ENCODE results near the gene PLCB1.

The PLCB1 gene

GRCh38 chr20:8196096-8196495 lies 64.0 kb downstream of the PLCB1 start:
- Histone ChIP-seq H3K4me3 (no peak overlapping the region), H3K27ac (no peak overlapping the region)

DNA sequence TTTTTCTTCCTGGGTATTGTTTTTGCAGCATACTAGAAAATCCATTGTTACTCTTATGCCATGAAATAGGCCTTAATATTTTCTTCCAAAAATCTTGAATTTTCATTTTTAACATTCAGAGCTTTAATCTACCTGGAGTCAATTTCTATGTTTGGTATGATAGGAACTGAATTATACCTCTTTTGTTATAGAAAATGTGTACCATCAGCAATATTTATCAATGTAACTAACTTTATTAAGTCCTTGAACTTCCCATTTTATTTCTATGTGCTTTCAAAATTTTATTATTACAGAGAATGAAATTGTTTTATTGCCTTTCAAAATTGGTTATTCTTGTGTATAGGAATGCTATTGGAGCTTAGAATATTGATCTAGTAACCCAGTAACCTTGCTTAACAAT lies 68.2 kb downstream of the PLCB1 start:
- Histone ChIP-seq H3K27ac (no peak overlapping the region), H3K4me3 (no peak overlapping the region)

GRCh38 chr20:8203366-8203765 lies 71.3 kb downstream of the PLCB1 start:
- Histone ChIP-seq H3K27ac (no peak overlapping the region), H3K4me3 (no peak overlapping the region)

GRCh38 chr20:8205996-8206395 lies 73.9 kb downstream of the PLCB1 start:
- no peak overlapping the region for H3K27ac ChIP-seq
- no peak overlapping the region for H3K4me3 ChIP-seq

DNA sequence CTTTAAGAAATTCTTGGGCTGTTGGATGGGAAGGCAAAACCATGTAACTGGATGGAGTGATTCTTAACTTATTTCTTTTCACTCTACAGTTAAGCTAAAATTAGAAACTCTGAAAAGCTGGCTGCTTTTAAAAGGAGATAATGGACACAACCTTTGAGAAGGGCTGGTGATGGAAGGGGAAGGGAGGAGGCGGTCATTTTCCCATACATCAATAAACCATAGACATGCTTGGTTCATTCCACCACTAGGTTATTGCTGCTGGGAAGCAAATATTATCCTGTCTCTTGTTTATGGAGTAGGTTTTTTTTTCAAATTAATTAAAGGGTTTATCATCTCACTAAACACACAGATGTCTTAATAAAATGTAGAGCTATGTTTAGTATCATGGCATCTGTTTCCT lies 76.2 kb downstream of the PLCB1 start:
- H3K4me3 ChIP-seq: no peak overlapping the region
- H3K27ac ChIP-seq: no peak overlapping the region

DNA sequence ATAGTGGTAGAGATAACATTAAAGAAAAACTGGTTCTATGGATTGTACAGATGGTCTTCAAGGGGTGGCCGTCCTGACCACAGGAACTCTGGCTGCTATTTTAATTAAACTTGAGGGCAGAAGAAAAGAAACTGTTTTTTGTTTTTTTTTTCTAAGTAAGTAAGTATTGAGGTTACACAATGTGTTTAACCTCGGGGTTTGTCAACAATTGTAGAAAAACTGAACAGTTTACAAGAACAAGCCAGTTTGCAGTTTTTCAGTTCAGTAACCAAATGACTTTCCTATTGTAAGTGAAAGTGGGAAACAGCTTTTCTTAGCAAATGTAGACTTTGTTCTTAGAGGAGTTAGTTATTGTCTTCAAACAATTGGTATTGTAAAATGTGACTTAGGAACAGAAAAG lies 77.0 kb downstream of the PLCB1 start:
- no peak overlapping the region for H3K4me3 ChIP-seq
- no peak overlapping the region for H3K27ac ChIP-seq

- Histone ChIP-seq H3K4me3 (no peak overlapping the region), H3K27ac (no peak overlapping the region)
These were observed 78.7 kb downstream of the PLCB1 start for GRCh38 chr20:8210749-8211148.

DNA sequence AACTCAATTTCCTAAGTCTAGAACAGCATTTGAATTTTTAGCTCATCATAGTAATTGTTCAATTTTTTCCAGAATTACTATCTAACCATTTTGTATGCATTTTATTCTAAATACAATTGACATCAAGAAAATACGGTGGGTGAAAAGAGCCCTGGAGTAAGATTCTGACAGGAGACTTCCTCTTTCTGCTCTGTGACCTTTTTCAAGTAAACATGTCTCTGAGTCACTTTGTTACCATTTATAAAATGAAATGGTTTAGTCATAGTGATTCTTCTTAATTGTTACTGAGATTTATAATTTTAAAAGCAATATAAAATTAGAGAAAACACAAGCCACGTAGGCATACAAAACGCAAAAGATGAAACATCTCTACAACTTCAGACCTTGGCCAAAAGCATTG lies 80.2 kb downstream of the PLCB1 start:
- Histone ChIP-seq H3K27ac (no peak overlapping the region), H3K4me3 (no peak overlapping the region)

- H3K4me3 ChIP-seq: no peak overlapping the region
- peak overlapping the region in 2 of 21 experiments; percentile 10 to 16 for H3K27ac ChIP-seq
These were observed 81.2 kb downstream of the PLCB1 start for GRCh38 chr20:8213270-8213669.

DNA sequence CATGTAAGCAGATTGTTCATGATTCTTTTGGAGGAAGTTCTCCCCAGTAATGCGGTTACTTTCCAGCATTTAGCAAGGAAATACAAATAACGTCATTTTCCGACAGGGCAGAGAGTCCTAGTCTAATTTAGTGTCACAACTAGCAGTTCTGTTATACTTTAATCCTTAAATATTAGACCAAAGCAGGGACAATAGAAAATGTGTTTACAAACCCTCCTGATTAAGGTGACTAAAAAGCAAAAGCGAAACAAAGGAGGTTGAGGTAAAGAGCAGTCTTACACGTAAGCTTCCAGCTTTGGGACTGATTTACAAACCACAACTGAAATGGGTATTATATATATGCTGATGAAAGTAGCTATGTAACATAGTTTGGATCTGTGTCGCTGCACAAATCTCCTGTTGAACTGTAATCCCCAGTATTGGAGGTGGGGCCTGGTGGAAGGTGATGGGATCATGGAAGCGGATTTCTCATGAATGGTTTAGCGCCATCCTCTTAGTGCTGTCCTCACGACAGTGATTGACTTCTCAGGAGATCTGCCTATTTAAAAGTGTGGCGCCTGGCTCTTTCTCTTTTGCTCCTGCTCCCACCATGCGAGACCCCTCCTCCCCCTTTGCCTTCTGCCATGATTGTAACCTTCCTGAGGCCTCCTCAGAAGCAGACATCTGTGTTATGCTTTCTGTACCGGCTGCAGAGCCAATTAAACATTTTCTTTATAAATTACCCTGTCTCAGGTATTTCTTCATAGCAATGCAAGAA lies 81.9 kb downstream of the PLCB1 start:
- Histone ChIP-seq H3K4me3 (no peak overlapping the region), H3K27ac (peak overlapping the region in 4 of 21 experiments; percentile 1 to 51 (median 23))

- H3K27ac ChIP-seq: no peak overlapping the region
- H3K4me3 ChIP-seq: no peak overlapping the region
These were observed 83.3 kb downstream of the PLCB1 start for GRCh38 chr20:8215361-8215781.

- Histone ChIP-seq H3K4me3 (no peak overlapping the region), H3K27ac (no peak overlapping the region)
These were observed 84.5 kb downstream of the PLCB1 start for GRCh38 chr20:8216375-8217200.

- H3K4me3 ChIP-seq: no peak overlapping the region
- H3K27ac ChIP-seq: no peak overlapping the region
These were observed 86.8 kb downstream of the PLCB1 start for GRCh38 chr20:8218861-8219260.

DNA sequence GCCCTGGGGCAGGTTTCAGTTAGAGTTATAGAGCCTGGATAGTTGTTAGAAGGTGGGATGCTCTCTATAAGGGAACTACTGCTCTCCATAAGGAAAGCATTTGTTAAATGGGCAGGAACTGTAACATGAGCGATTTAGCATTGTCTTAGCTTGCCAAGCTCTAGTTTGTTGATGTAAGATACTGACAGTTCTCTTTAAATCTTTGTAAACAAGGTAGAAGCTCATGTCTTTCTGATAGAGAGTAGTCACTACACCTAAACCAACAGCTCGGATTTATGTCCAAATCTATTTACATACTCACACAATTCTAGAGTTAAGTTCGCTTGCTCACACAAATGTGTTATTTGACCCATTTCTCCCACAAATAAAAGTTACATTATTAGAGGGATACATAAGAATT lies 87.3 kb downstream of the PLCB1 start:
- Histone ChIP-seq H3K4me3 (no peak overlapping the region), H3K27ac (no peak overlapping the region)

DNA sequence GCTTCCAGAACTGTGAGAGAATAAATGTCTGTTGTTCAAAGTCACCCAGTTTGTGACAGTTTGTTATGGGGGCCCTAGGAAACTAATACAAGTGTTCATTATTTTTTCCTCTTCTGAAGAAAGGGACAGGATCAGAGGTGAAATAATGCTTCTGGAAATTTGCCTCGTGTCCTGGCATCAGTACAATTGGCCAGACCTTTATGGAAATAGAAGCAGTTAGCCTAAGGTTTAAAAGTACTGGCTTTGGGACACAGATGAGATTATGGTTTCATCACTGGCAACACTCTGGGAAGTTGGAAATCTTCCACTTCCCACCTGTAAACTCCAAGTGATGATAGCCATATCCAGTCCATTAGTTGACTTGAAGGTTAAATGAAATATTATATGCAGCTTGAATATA lies 88.7 kb downstream of the PLCB1 start:
- no peak overlapping the region for H3K27ac ChIP-seq

DNA sequence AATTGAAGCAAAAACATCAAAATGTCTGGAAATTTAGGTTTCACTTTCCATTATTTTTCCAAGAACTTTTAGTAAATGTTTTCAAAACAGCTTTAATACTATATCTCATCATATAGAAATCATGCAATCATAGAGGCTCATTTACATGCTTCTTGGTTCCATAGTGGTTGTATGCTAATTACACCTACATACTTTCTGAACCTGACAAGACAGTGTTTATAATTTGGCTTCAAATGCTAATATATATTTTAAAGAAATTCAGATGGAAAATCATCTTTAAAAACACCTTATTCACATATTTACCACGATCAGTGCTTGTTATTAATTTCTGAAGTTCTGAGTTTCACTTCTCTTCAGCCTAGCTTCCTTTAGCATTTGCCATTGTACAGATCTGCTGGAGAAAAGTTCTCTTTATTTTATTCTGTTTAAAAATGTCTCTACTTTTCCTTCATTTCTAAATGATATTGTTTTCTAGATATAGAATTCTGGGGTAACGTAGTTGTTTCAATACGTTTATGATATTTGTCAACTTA lies 89.9 kb downstream of the PLCB1 start:
- Histone ChIP-seq H3K4me3 (no peak overlapping the region), H3K27ac (no peak overlapping the region)

More for the DNA sequence above, 88.7 kb downstream of the PLCB1 start:
- H3K4me3 ChIP-seq: no peak overlapping the region

DNA sequence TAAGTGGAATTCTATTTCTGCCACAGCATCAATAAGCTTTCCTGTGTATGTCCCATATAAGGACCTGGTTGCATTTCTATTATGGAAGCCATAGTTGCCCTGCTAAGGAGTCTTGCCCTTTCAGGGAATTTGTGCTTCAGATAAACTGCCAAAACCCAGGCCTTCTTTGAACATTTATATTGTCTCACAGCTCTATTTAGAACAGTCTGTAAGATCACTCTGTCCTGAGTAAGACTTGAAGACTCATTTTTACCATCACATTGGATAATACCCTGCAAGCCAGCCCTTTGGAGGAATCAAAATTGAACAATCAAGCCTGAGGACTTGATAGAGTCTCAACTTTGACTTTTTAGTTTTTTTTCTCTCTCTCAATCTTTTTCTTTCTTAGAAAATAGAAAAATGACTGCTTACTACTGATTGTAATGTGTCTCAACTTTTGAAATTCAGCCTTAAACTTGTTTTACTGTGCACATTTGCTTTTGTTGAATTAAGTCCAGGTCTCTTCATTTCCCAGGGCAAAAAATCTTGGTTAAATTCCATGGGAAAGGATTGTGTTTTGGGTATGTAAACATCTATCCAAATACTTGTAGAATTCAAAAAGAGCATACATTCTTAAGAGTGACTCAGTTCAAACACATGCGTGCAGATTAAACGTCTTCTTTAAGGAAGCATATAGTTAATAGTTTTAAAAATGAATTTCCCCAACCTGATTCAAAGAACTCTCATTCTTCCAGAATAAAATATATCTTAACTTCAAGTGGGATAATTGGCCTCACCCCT lies 91.2 kb downstream of the PLCB1 start:
- no peak overlapping the region for H3K4me3 ChIP-seq
- no peak overlapping the region for H3K27ac ChIP-seq

- Histone ChIP-seq H3K4me3 (no peak overlapping the region), H3K27ac (no peak overlapping the region)
These were observed 93.6 kb downstream of the PLCB1 start for GRCh38 chr20:8225658-8226057.

DNA sequence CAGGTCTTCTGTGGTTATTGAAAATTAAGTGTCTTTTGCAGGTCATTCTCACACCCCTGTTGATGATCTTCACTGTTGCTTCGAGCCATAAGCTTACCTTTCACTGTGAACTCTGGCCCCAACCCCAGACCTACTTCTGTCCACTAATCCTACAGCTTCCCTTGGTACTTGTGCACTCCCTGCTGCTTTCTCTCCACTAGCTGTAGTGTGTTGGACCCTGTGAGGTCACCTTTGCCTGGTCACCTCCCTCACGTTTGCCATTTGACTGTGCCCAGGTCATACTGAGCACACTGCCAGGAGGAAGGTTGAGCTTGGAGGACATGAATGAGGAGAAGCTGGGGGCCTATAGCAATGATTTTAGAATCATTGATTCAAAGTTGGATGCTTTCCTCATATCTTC lies 94.0 kb downstream of the PLCB1 start:
- Histone ChIP-seq H3K4me3 (no peak overlapping the region), H3K27ac (no peak overlapping the region)

DNA sequence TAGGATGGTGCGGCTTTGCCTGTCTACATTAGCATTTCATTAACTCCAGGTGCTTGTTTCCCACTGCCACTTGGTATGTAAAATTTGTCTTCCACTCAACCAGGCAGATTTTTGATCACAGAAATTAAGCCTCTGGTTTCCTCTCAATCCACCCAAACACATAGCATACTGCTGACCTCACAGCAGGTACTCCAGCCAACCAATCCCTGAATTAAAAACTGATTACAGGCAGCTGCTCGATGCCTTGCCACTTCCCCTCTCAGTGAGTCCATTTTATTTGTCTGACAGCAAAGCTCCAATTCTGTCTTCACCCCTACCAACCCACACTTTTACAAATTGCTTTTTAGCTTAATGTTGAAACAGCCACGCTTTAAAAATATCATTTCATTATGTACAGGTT lies 95.2 kb downstream of the PLCB1 start:
- no peak overlapping the region for H3K27ac ChIP-seq

More for the DNA sequence above, 95.2 kb downstream of the PLCB1 start:
- H3K4me3 ChIP-seq: no peak overlapping the region
